ENCODE data around the gene NPL.

NPL gene

GRCh38 chr1:182860658-182861057, 71.1 kb downstream of the NPL start:
- FAIRE-seq = no peak
- no peak for DNase-seq (ENCODE audit: insufficient read length, low spot score)

- FAIRE-seq (no peak), DNase-seq (ENCODE audit: insufficient read length, low spot score) (no peak)
These were observed 72.4 kb downstream of the NPL start for GRCh38 chr1:182861994-182862393.

- DNase-seq (ENCODE audit: insufficient read length, low spot score) = no peak
- FAIRE-seq = no peak
These were observed 73.3 kb downstream of the NPL start for GRCh38 chr1:182862827-182863226.

GRCh38 chr1:182863940-182864339, 74.4 kb downstream of the NPL start:
- no peak for DNase-seq (ENCODE audit: insufficient read length, low spot score)
- FAIRE-seq = no peak

- no peak for FAIRE-seq
- no peak for DNase-seq (ENCODE audit: insufficient read length, low spot score)
These were observed 78.3 kb downstream of the NPL start for GRCh38 chr1:182867861-182868260.

- FAIRE-seq (peak; percentile 89), DNase-seq (ENCODE audit: insufficient read length, low spot score) (no peak)
These were observed 79.7 kb downstream of the NPL start for GRCh38 chr1:182869241-182869666.

GRCh38 chr1:182872881-182873280, 83.3 kb downstream of the NPL start:
- DNase-seq (ENCODE audit: insufficient read length, low spot score) (no peak), FAIRE-seq (no peak)

GRCh38 chr1:182875889-182876288, 86.3 kb downstream of the NPL start:
- DNase-seq (ENCODE audit: insufficient read length, low spot score) = no peak
- no peak for FAIRE-seq

DNA sequence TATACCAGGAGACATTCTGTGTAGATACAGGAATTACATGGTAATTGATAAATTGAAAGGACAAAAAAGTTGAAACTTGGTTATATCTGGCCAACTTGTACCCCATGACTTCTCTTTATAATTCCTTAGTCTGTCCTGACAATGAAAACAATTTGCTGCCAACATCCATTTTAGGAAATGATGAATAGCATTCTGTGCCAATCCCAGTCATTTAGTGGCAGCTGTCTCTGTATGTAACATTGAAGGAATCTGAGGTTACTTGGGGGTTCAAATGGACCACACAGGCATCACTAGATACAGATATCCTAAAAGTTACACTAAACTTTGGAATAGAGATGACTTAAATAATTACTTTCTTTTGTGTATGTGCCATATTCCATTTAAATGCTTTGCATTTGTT, 87.8 kb downstream of the NPL start:
- FAIRE-seq = no peak

GRCh38 chr1:182877842-182878241, 88.3 kb downstream of the NPL start:
- FAIRE-seq = no peak
- DNase-seq (ENCODE audit: insufficient read length, low spot score) = no peak

More for the DNA sequence above, 87.8 kb downstream of the NPL start:
- DNase-seq (ENCODE audit: insufficient read length, low spot score) = no peak

All from HTR-8/SVneo (cell line).